ENCODE results near the gene UNC80. TPM values are rescaled to one million over a fixed set of nuclear protein-coding genes. Genes with fewer than 3 reads are reported as not detected.

The UNC80 gene
- total and polyA plus RNA-seq, 2 donors (not counting 1 experiment from before 2014, with no cell fraction given) = under 0.01 TPM; not detected in 1

- Histone ChIP-seq H3K36me3 (ENCODE audit: control insufficient read depth, insufficient read depth, low read length) (no peaks in the 10 kb centered on the region), H3K9ac (ENCODE audit: insufficient read depth, low read length) (no peak overlapping the region), H4K20me1 (ENCODE audit: control insufficient read depth, extremely low read depth, insufficient read depth, low read length) (no peaks in the 10 kb centered on the region), H2AFZ (ENCODE audit: low read length) (no peak overlapping the region), H3K4me1 (ENCODE audit: control insufficient read depth, extremely low read depth, insufficient read depth, low read length) (no peaks in the 10 kb centered on the region), H3K27me3 (ENCODE audit: control insufficient read depth, insufficient read depth, low read length) (no peaks in the 10 kb centered on the region), H3K4me3 (replicated peaks in 1 of 4; ENCODE audit: control extremely low read depth in 1 of 4, insufficient read depth in 1 of 4, low read depth in 3 of 4, low read length in 4 of 4) (no peak overlapping the region), H3K27ac (ENCODE audit: insufficient read depth, low read length) (no peak overlapping the region), H3K4me2 (ENCODE audit: extremely low read depth, insufficient read depth, low read length) (no peak overlapping the region), H3K79me2 (ENCODE audit: control insufficient read depth, insufficient read depth, low read length) (no peaks in the 10 kb centered on the region), H3K9me3 (ENCODE audit: control insufficient read depth, insufficient read depth, low read depth, low read length) (no peaks in the 10 kb centered on the region)
- TF ChIP-seq EZH2 (IDR thresholded peaks at IDR 0.05; ENCODE audit: low read length, missing control alignments) = no peak
- no peak for TF ChIP-seq CTCF (conservative IDR thresholded peaks at IDR 0.05 in 1 of 2, IDR thresholded peaks at IDR 0.05 in 1 of 2; ENCODE audit: low read depth in 1 of 2, low read length in 2 of 2)
- no peak for DNase-seq (ENCODE audit: low read depth in 2 of 2)
Observed at GRCh38 chr2:210028178-210028577, 256.5 kb downstream of the UNC80 start.

- H3K27me3 ChIP-seq (ENCODE audit: control insufficient read depth, insufficient read depth, low read length) = no peaks in the 10 kb centered on the region
- no peaks in the 10 kb centered on the region for H4K20me1 ChIP-seq (ENCODE audit: control insufficient read depth, extremely low read depth, insufficient read depth, low read length)
- H3K27ac ChIP-seq (ENCODE audit: insufficient read depth, low read length) = no peak overlapping the region
- H3K79me2 ChIP-seq (ENCODE audit: control insufficient read depth, insufficient read depth, low read length) = no peaks in the 10 kb centered on the region
- no peak for DNase-seq (ENCODE audit: low read depth in 2 of 2)
- no peak overlapping the region for H2AFZ ChIP-seq (ENCODE audit: low read length)
- no peaks in the 10 kb centered on the region for H3K9me3 ChIP-seq (ENCODE audit: control insufficient read depth, insufficient read depth, low read depth, low read length)
- H3K4me2 ChIP-seq (ENCODE audit: extremely low read depth, insufficient read depth, low read length) = no peak overlapping the region
- no peak overlapping the region for H3K4me3 ChIP-seq (replicated peaks in 1 of 4; ENCODE audit: control extremely low read depth in 1 of 4, insufficient read depth in 1 of 4, low read depth in 3 of 4, low read length in 4 of 4)
- TF ChIP-seq EZH2 (IDR thresholded peaks at IDR 0.05; ENCODE audit: low read length, missing control alignments) = no peak
- no peak for TF ChIP-seq CTCF (conservative IDR thresholded peaks at IDR 0.05 in 1 of 2, IDR thresholded peaks at IDR 0.05 in 1 of 2; ENCODE audit: low read depth in 1 of 2, low read length in 2 of 2)
- no peak overlapping the region for H3K9ac ChIP-seq (ENCODE audit: insufficient read depth, low read length)
- H3K4me1 ChIP-seq (ENCODE audit: control insufficient read depth, extremely low read depth, insufficient read depth, low read length) = no peaks in the 10 kb centered on the region
- no peaks in the 10 kb centered on the region for H3K36me3 ChIP-seq (ENCODE audit: control insufficient read depth, insufficient read depth, low read length)
Observed at GRCh38 chr2:210034087-210034683, 262.6 kb downstream of the UNC80 start.

GRCh38 chr2:210035679-210036078, 264.0 kb downstream of the UNC80 start:
- TF ChIP-seq EZH2 (IDR thresholded peaks at IDR 0.05; ENCODE audit: low read length, missing control alignments) = no peak
- no peak for TF ChIP-seq CTCF (conservative IDR thresholded peaks at IDR 0.05 in 1 of 2, IDR thresholded peaks at IDR 0.05 in 1 of 2; ENCODE audit: low read depth in 1 of 2, low read length in 2 of 2)
- H3K9me3 ChIP-seq (ENCODE audit: control insufficient read depth, insufficient read depth, low read depth, low read length) = no peaks in the 10 kb centered on the region

More at GRCh38 chr2:210035679-210036078, 264.0 kb downstream of the UNC80 start:
- Histone ChIP-seq H3K79me2 (ENCODE audit: control insufficient read depth, insufficient read depth, low read length) (no peaks in the 10 kb centered on the region), H3K4me1 (ENCODE audit: control insufficient read depth, extremely low read depth, insufficient read depth, low read length) (no peaks in the 10 kb centered on the region), H3K4me2 (ENCODE audit: extremely low read depth, insufficient read depth, low read length) (no peak overlapping the region), H3K36me3 (ENCODE audit: control insufficient read depth, insufficient read depth, low read length) (no peaks in the 10 kb centered on the region), H3K9ac (ENCODE audit: insufficient read depth, low read length) (no peak overlapping the region), H3K27me3 (ENCODE audit: control insufficient read depth, insufficient read depth, low read length) (no peaks in the 10 kb centered on the region), H4K20me1 (ENCODE audit: control insufficient read depth, extremely low read depth, insufficient read depth, low read length) (no peaks in the 10 kb centered on the region), H3K27ac (ENCODE audit: insufficient read depth, low read length) (no peak overlapping the region), H2AFZ (ENCODE audit: low read length) (no peak overlapping the region), H3K4me3 (replicated peaks in 1 of 4; ENCODE audit: control extremely low read depth in 1 of 4, insufficient read depth in 1 of 4, low read depth in 3 of 4, low read length in 4 of 4) (no peak overlapping the region)
- no peak for DNase-seq (ENCODE audit: low read depth in 2 of 2)
